ENCODE measurements around the gene SUSD1.

DNA sequence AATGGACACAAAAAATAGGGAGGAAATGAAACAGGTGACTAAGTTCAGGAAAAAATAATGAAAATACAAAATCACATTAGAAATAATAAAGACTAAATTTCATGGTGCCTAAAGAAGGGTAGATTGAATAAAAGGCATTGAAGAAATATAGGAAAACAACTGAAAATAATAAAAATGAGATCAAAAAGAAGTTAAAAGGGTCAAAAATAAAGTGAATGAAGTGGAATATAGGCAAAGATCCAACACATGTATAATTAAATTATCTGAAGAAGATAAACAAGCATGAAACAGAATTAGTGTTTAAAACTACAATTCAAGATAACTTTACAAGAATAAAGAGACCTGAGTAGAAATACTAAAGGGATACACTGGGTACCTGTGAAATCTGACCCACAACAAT lies 87.6 kb downstream of the SUSD1 start:
- no peak for TF ChIP-seq EZH2 (IDR thresholded peaks at IDR 0.05)
- no peak for TF ChIP-seq FOXP2 (optimal IDR thresholded peaks at IDR 0.05; ENCODE audit: control extremely low read depth, extremely low read length, insufficient read depth)
